Upper lobe of left lung (tissue), 6 donors: ENCODE results near the gene SH3PXD2A. TPM values are rescaled to one million over a fixed set of nuclear protein-coding genes. Genes with fewer than 3 reads are reported as not detected.

Source experiments
- ATAC-seq, 2 donors: fragments of 200-7000 bp; cut with Tn5 transposase; one replicate each; pipeline ENCODE4 v1.9.1; 2022; ENCODE audit warnings: mild to moderate bottlenecking in 2 of 2, moderate library complexity in 2 of 2; ENCODE audit not compliant: low FRiP score in 2 of 2
- DNase-seq, 2 donors: peaks; one replicate each; pipeline ENCODE4 v3.0.0-alpha.2; 2019 to 2020
- H3K27ac ChIP-seq, 4 donors: fragments of 200-600 bp; sonication (generic); one replicate each; pipeline ENCODE4 v1.5.1; 2016 to 2019
- H3K27me3 ChIP-seq, 4 donors: fragments of 200-600 bp; sonication (generic); one replicate each; pipeline ENCODE4 v1.5.1; 2017 to 2019
- H3K36me3 ChIP-seq, 4 donors: fragments of 200-600 bp; sonication (generic); one replicate each; pipeline ENCODE4 v1.5.1; 2016 to 2019
- H3K4me1 ChIP-seq, 4 donors: fragments of 200-600 bp; sonication (generic); one replicate each; pipeline ENCODE4 v1.5.1; 2018 to 2019
- H3K4me3 ChIP-seq, 4 donors: fragments of 200-600 bp; sonication (generic); one replicate each; pipeline ENCODE4 v1.5.1; 2017 to 2019; ENCODE audit warnings: mild to moderate bottlenecking in 2 of 4, moderate library complexity in 1 of 4
- H3K9me3 ChIP-seq, 4 donors: fragments of 200-600 bp; sonication (generic); one replicate each; pipeline ENCODE4 v1.5.1; 2018 to 2019
- CTCF ChIP-seq, 6 experiments: fragments of 450-650 bp in 4 of 6; fragments of 200-600 bp in 2 of 6; sonication (generic) in 2 of 6; IDR thresholded peaks; one replicate each; pipeline ENCODE4 v1.5.1; 2016 to 2019; ENCODE audit warnings: antibody characterized with exemption in 6 of 6
- EP300 ChIP-seq, 4 donors: sonication (generic); formaldehyde crosslinking; IDR thresholded peaks; one replicate each; pipeline ENCODE4 v1.5.1; 2017; ENCODE audit warnings: antibody characterized with exemption in 4 of 4, control low read depth in 2 of 4
- POLR2A ChIP-seq, 4 donors: fragments of 450-650 bp; IDR thresholded peaks; one replicate each; pipeline ENCODE4 v1.5.1; 2016 to 2017; ENCODE audit warnings: antibody characterized with exemption in 4 of 4, mild to moderate bottlenecking in 2 of 4
- POLR2AphosphoS5 ChIP-seq, 2 donors: sonication (generic); formaldehyde crosslinking; IDR thresholded peaks; one replicate each; pipeline ENCODE4 v1.5.1; 2017; ENCODE audit warnings: antibody characterized with exemption in 2 of 2
- WGBS, 2 donors: methylation state at CpG; one replicate each; pipeline ENCODE4 v1.1.5; 2017 to 2018; 5-methylcytosine and 5-hydroxymethylcytosine counted together
- total RNA-seq, 6 donors: library from RNA; depleted of rRNA in 4 of 6; stranded (reverse); fragments of >200 nt in 4 of 6; gene quantifications; one replicate each; pipeline versions ENCODE4 v1.1.0 to v1.2.1, GENCODE V29; 2016 to 2021
- donor health status: DM: no; HTN: no; CAD: no; lungs with moderate emphysema.
- donor health status: DM: no; HTN: yes; CAD: no; lungs with severe emphysema.

The SH3PXD2A gene
- total RNA-seq, 6 donors from 2014 or later: 19.6 to 42.2 (median 30.8) TPM

DNA sequence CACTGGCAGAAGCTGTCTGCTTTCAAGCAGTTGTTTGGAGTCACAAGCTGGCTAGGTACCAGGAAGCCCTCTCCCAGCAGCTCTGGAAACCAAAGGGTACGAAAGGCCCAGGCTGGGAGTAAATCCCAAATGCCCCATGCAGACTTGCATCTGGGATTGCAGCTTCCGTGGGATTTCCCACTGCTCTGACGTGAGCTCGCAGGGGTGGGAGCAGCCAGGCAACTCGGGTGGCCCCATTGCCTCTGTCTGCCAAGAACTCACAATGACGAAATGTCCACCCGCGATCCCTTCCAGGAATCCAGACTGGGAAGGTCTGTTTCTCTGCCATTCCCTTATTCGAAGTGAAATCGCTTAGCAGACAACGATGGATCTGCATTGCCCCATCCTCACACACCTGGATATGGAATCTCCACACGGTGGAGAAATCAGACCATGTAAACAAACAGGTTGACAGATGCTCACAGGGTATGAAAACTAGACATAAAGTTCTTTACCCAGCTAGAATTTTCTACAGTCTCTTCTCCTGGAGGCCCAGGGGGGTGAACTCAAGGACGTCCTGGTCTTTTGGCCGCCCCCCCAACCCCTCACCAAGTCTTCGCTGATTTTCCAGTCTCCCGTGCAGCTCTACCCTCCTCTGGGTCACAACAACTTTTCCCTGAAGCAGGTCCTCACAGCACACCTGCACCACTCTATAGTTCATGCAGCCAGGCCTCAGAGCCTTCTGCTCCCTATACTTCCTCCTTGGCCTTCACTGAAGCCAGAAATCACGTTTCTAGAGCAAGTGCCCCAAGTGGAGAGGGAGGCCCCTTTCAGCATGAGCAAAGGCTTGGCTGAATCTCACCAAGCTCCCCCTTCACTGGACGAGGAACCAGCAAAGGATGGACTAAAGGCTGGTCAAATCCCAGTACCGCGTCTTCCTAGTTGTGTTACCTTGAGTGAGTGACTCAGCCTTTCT lies 20.0 kb downstream of the SH3PXD2A start:
- ATAC-seq (peak; percentile 2 to 85), DNase-seq (peak in 1 of 2 donors; percentile 60)
- TF ChIP-seq POLR2A (IDR thresholded peaks at IDR 0.05) (no peak), CTCF (IDR thresholded peaks at IDR 0.05) (no peak), EP300 (IDR thresholded peaks at IDR 0.05) (peak in 2 of 4 donors; percentile 20 to 63), POLR2AphosphoS5 (IDR thresholded peaks at IDR 0.05) (peak; percentile 51 to 55)
- Histone ChIP-seq H3K4me3 (no peak overlapping the region), H3K36me3 (no peaks in the 10 kb centered on the region), H3K27ac (peak overlapping the region in 3 of 4 donors; percentile 23 to 55 (median 45)), H3K9me3 (peaks cover 0 to 3% (median 0%) of the 10 kb centered on the region in 4 donors), H3K4me1 (peaks cover 28 to 46% (median 37%) of the 10 kb centered on the region in 4 donors), H3K27me3 (no peaks in the 10 kb centered on the region)
- WGBS, 2 donors: 57 to 66% methylated on average over 20 of the region's 20 CpGs

DNA sequence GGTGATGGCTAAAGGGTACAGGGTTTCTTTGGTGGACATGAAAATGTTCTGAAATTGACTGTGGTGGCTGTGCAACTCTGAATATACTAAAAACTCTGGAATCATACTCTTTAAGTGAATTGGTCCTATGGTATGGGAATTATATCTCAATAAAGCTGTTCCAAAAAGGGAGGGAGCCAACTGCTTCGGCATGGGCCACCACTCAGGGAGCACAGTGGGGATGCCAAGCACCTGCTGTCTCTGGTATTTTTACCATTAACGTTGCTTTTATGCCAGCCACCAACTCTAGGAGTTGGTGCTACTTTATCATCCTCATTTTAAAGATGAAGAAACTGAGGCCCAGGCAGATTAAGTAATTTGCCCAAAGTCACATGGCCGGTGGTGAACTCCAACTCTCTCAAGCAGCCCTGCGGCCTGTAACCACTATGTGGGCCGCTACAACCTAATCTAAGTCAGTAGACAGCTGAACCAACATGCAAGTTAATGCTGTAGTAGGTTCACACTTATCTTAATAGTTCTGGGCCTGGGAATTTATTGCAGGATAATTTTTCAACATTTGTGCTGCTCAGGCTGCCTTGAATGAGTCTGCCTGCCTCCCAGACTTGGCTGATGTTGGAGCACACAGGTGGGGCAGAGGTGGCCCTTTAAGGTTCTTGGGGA lies 20.8 kb downstream of the SH3PXD2A start:
- TF ChIP-seq POLR2AphosphoS5 (IDR thresholded peaks at IDR 0.05): no peak
- TF ChIP-seq POLR2A (IDR thresholded peaks at IDR 0.05): no peak
- TF ChIP-seq EP300 (IDR thresholded peaks at IDR 0.05): no peak
- no peak for TF ChIP-seq CTCF (IDR thresholded peaks at IDR 0.05)
- H3K27me3 ChIP-seq: no peaks in the 10 kb centered on the region
- DNase-seq (no peak), ATAC-seq (no peak)
- no peak overlapping the region for H3K4me3 ChIP-seq
- WGBS, 2 donors: 63 to 73% methylated on average over 5 of the region's 5 CpGs
- peaks cover 27 to 42% (median 35%) of the 10 kb centered on the region in 4 donors for H3K4me1 ChIP-seq
- H3K9me3 ChIP-seq: peaks cover 0 to 3% (median 0%) of the 10 kb centered on the region in 4 donors
- peak overlapping the region; percentile 23 to 55 (median 47) for H3K27ac ChIP-seq
- H3K36me3 ChIP-seq: no peaks in the 10 kb centered on the region

- no peaks in the 10 kb centered on the region for H3K27me3 ChIP-seq
- peak overlapping the region; percentile 23 to 55 (median 47) for H3K27ac ChIP-seq
- H3K36me3 ChIP-seq: no peaks in the 10 kb centered on the region
- no peak overlapping the region for H3K4me3 ChIP-seq
- 56 to 59% methylated on average over 5 of the region's 5 CpGs for WGBS, 2 donors
- TF ChIP-seq POLR2AphosphoS5 (IDR thresholded peaks at IDR 0.05) (peak in 1 of 2 donors; percentile 37), POLR2A (IDR thresholded peaks at IDR 0.05) (no peak)
- DNase-seq (no peak), ATAC-seq (peak in 1 of 2 donors; percentile 50)
- peaks cover 27 to 47% (median 35%) of the 10 kb centered on the region in 4 donors for H3K4me1 ChIP-seq
- peaks cover 0 to 3% (median 0%) of the 10 kb centered on the region in 4 donors for H3K9me3 ChIP-seq
These were observed 21.5 kb downstream of the SH3PXD2A start for GRCh38 chr10:103833731-103834365.

DNA sequence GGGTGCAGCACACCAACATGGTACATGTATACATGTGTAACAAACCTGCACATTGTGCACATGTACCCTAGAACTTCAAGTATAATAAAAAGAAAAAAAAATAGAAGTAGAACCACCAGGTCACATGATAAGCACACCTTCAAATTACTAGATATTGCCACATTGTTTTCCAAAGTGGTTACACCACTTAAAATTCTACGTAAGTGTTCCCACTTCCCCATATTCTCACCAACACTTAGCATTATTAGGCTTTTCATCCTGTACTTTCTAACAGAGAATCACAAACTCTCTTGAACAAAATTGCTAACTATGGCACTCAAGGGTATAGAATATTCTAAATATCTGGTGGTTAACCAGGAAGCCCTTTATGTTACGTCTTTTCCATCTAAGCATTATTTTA lies 22.6 kb downstream of the SH3PXD2A start:
- Histone ChIP-seq H3K27me3 (no peaks in the 10 kb centered on the region), H3K9me3 (peaks cover 0 to 3% (median 0%) of the 10 kb centered on the region in 4 donors), H3K4me3 (no peak overlapping the region), H3K4me1 (peaks cover 27 to 48% (median 35%) of the 10 kb centered on the region in 4 donors), H3K36me3 (no peaks in the 10 kb centered on the region), H3K27ac (no peak overlapping the region)
- TF ChIP-seq EP300 (IDR thresholded peaks at IDR 0.05) (no peak), CTCF (IDR thresholded peaks at IDR 0.05) (no peak), POLR2A (IDR thresholded peaks at IDR 0.05) (no peak), POLR2AphosphoS5 (IDR thresholded peaks at IDR 0.05) (no peak)
- ATAC-seq (no peak), DNase-seq (no peak)
- WGBS, 2 donors: 80 to 91% methylated on average over 2 of the region's 2 CpGs
